HG02642 (cell line): ENCODE data around the gene AK2.
"Not testable (repeated sequence)": the region's sequence is repeated elsewhere in the genome, so short reads cannot be mapped to it uniquely, and the experiment has no call there.

Experiments
- ATAC-seq: cut with Tn5 transposase; IDR thresholded peaks from one replicate; pipeline ENCODE4 v1.9.1; 2021; ENCODE audit warnings: mild to moderate bottlenecking; ENCODE audit not compliant: unreplicated experiment, poor library complexity

The AK2 gene

GRCh38 chr1:33055210-33056008 lies 18.7 kb upstream of the AK2 start:
- no peak for ATAC-seq

- ATAC-seq, result no peak
These were observed 13.8 kb upstream of the AK2 start for GRCh38 chr1:33050221-33051076.

- ATAC-seq, result no peak
These were observed 12.7 kb upstream of the AK2 start for GRCh38 chr1:33049371-33049770.

GRCh38 chr1:33048426-33048825 lies 11.7 kb upstream of the AK2 start:
- no peak for ATAC-seq

GRCh38 chr1:33047839-33048305 lies 11.2 kb upstream of the AK2 start:
- no peak for ATAC-seq

GRCh38 chr1:33047290-33047689 lies 10.6 kb upstream of the AK2 start:
- no peak for ATAC-seq

- not testable (repeated sequence) for ATAC-seq
These were observed 9.6 kb upstream of the AK2 start for GRCh38 chr1:33046234-33046633.

- ATAC-seq, result no peak
These were observed 9.1 kb upstream of the AK2 start for GRCh38 chr1:33045814-33046213.

- ATAC-seq, result no peak
These were observed 8.6 kb upstream of the AK2 start for GRCh38 chr1:33045246-33045645.

- no peak for ATAC-seq
These were observed 6.8 kb upstream of the AK2 start for GRCh38 chr1:33043267-33044092.

- ATAC-seq, result no peak
These were observed 6.1 kb upstream of the AK2 start for GRCh38 chr1:33042831-33043230.

- no peak for ATAC-seq
These were observed 4.3 kb upstream of the AK2 start for GRCh38 chr1:33041026-33041425.

- ATAC-seq, result no peak
These were observed 3.2 kb upstream of the AK2 start for GRCh38 chr1:33039840-33040239.

- ATAC-seq, result no peak
These were observed 595 bp downstream of the AK2 start for GRCh38 chr1:33036051-33036525.

- no peak for ATAC-seq
These were observed 4.4 kb downstream of the AK2 start for GRCh38 chr1:33032126-33032869.

- no peak for ATAC-seq
These were observed 5.2 kb downstream of the AK2 start for GRCh38 chr1:33031506-33031905.

GRCh38 chr1:33030575-33030974 lies 6.1 kb downstream of the AK2 start:
- ATAC-seq, result no peak

- ATAC-seq, result no peak
These were observed 6.8 kb downstream of the AK2 start for GRCh38 chr1:33029921-33030320.

GRCh38 chr1:33029209-33029608 lies 7.5 kb downstream of the AK2 start:
- no peak for ATAC-seq

GRCh38 chr1:33025761-33026160 lies 10.9 kb downstream of the AK2 start:
- no peak for ATAC-seq
